CD4-positive, alpha-beta T cell treated with Interleukin-2 at 100 ng/mL for 4 hours (primary cell): ENCODE measurements around the gene BICC1.
"Not testable (repeated sequence)": the region's sequence is repeated elsewhere in the genome, so short reads cannot be mapped to it uniquely, and the experiment has no call there.

Experiments used
- DNase-seq: peaks from one replicate; pipeline ENCODE4 v3.0.0-alpha.2; 2020; ENCODE audit warnings: low spot score

Gene BICC1

GRCh38 chr10:58827381-58827780, 314.7 kb downstream of the BICC1 start:
- no peak for DNase-seq

DNA sequence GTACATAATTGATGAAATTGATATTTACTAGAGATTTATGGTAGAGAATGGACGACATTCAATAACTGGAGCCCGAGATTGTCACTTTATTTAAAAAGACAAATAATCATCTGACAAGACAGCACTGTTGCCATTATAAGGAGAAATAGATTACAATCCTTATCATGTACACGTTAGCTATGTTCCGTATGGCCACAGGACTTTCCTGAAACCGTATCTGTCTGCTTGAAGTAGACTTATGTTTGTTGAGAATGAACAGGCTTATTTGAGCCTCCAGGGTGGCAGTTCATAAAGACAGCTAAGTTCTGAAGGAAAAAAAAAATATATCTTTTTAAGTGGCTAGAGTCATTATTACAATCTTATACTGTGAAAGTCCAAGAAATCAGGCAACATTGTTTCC, 317.2 kb downstream of the BICC1 start:
- DNase-seq = no peak

DNA sequence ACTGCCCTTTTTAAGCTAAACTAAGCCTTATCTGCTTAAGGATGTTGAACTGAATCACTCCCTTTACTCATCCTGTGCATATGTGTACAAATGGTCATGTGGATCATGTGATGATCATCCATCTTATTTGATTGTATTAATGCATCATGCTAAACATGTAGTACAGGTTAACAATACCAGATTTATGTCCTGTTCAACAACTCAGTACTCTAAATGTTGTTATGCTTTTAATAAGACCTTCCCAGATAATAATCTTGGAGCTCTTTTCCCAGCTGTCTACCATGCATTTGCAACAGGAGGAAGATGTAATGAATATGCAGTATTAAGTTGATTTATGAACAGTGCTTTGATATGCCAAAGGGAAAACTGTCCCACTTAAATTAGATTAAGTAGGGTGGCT, 318.0 kb downstream of the BICC1 start:
- no peak for DNase-seq

GRCh38 chr10:58833771-58834561, 321.3 kb downstream of the BICC1 start:
- no peak for DNase-seq

DNA sequence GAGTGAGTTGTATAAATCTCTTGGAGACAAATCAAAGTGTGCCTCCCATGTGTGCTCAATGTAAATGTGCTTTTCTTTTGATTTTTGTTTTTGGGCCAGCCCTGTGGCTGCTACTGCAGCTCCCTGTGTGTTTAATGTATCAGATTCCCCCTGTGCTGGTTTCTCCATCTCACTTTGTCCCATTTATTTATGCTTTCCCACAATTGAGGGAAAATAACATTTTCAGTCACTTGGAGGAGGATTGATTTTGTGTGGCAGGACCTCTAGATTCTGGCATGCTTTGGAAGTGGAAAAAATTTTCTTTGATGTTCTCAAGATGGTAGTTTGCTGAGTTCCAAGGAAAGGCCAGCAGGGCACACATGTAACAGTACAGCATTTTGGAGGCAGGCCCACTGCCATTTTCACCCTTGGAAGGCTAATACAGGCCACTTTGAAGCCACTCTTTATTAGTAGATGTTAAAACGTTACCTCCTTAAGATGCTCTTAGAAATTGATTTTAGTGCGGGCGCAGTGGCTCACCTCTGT, 323.6 kb downstream of the BICC1 start:
- DNase-seq = no peak

DNA sequence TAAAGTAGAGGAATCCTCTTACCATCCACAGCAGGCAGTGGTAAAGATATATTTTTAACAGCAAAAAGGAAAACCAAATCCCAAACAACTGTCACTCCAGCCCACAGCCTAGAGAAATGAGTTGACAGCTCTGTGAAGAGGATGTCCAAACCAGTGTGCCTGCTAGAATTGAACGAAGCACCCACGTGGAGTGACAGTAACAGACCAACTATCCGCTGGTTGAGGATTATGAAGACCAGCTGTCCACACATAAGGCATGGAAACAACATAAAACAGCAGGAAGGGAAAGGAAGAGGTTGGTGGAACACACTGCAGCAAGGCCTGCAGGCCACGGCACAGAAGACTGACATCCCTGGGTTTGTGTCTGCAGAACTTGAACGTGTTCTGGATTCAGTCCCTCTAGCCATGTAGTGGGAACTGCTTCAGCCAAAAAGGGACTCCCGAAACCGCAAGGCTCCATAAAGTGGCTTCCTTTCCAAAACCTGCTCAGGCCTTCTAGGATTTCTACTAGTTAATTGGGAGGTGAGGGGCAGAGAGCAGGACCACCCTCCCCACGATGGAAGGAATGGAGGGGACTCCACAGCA, 324.4 kb downstream of the BICC1 start:
- DNase-seq = no peak

- no peak for DNase-seq
These were observed 325.2 kb downstream of the BICC1 start for GRCh38 chr10:58837826-58838225.

- DNase-seq = no peak
These were observed 326.0 kb downstream of the BICC1 start for GRCh38 chr10:58838561-58839208.

DNA sequence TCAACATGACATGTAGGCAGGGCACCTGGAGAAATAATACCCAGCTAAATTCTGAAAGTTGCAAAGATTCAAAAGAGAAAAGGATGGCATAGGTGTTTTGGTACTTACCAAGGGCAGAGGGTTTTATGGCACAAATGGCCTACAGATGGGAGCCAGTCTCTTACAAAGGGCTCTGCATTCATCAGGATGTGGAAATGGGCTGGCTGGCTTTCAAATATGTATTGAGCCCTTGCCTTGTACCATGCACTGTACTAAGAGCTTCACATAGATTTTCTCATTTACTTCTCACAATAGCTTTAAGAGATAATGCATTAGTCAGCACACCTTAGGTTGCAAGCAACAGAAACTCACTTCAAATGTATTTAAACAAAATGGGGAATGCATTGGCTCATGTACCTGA, 327.1 kb downstream of the BICC1 start:
- DNase-seq = no peak

DNA sequence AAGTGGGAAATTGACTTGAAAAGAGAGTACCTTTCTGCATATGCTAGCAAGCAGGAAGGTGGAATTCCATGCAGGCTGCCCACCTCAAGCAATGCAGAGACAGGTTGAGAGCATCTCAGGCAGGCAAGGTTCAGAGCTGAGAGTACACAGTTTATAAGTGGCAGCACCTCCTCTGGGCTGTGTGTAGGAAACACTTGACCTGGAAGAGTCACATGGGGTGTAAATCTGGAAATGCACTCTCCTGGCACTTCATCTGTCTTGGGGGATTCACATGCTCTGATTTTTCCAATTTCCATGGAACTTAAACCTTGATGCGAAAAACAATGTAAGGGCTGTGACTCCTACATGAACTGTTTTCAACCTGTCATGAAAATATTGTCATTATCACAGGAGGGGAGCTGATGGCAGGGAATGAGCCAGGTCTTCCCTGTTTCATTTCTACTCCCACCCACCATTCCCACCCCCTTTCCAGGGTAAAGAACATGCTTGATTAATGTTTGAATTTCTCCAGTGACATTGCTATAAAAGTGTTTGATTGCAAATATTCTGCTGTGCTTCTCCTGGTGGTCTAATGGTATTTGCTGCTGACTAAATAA, 328.3 kb downstream of the BICC1 start:
- DNase-seq = no peak

GRCh38 chr10:58842860-58843376, 330.2 kb downstream of the BICC1 start:
- DNase-seq = no peak

DNA sequence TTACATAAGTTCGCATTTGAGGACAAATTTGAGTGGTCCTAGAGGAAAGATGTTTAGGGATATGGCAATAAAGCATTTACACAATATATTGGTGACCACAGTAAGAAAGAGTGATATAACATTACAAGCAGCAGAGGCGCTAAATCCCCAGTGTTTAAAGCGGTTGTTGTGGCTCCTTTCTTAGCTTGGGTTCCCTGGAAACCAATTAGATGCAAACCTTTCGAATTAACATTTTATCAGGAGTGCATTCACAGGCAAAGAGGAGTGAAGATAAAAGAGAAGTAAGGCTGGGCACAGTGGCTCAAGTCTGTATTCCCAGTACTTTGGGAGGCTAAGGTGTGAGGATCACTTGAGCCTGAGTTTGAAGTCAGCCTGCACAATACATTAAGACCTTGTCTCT, 331.1 kb downstream of the BICC1 start:
- DNase-seq = no peak

DNA sequence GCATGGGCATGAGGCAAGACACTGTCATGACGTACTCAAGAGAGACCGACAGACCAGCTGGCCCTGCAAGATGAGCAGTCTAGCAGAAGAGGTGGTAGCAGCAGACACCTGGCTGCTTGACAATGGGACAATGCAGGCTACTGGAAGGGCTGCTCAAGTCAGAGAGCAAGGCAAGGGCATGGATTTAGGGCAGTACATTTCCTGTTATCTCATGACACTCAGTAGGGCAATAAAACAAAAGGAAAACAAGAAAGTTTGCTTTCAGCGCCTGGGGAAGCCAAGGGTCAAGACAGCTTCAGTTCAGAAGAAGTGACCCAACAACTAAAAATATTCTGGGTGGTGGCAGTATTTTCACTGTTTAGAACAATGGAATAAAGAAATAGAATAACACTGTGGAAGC, 332.0 kb downstream of the BICC1 start:
- DNase-seq = no peak

DNA sequence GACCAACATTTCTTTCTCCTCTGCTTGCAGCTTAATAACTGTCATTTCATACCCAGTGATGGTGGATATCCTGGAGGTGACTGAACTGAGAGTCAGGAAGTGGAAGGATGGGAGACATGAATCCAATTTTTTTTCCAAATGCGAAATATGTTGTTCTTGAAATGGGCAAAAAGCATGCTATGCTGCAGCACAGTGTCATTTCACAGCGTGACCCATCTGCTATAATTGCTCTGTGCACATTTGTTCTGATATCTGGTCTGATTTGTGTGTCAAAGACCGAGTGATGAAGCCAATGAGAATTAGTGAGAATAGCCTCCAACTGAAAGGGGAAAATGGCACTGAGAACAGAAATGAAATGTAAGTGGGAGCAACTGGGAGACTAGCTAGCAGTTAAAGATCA, 334.2 kb downstream of the BICC1 start:
- DNase-seq = no peak

DNA sequence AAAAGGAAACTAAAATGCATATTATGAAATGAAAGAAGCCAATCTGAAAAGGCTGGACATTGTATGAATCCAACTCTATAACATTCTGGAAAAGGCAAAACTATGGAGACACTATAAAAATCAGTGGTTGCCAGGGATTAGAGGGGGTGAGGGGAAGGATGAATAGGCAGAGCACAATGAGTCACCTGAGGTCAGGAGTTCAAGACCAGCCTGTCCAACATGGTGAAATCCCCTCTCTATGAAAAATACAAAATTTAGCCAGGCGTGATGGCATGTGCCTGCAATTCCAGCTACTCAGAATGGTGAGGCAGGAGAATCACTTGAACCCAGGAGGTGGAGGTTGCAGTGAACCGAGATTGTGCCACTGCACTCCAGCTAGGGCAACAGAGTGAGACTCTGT, 338.9 kb downstream of the BICC1 start:
- no peak for DNase-seq

GRCh38 chr10:58853668-58854067, 341.0 kb downstream of the BICC1 start:
- no peak for DNase-seq

GRCh38 chr10:58854811-58855210, 342.1 kb downstream of the BICC1 start:
- DNase-seq = no peak

GRCh38 chr10:58856508-58857240, 344.0 kb downstream of the BICC1 start:
- no peak for DNase-seq

GRCh38 chr10:58857251-58857805, 344.7 kb downstream of the BICC1 start:
- DNase-seq = no peak

- DNase-seq = not testable (repeated sequence)
These were observed 345.5 kb downstream of the BICC1 start for GRCh38 chr10:58858123-58858522.

- no peak for DNase-seq
These were observed 346.9 kb downstream of the BICC1 start for GRCh38 chr10:58859526-58859925.

DNA sequence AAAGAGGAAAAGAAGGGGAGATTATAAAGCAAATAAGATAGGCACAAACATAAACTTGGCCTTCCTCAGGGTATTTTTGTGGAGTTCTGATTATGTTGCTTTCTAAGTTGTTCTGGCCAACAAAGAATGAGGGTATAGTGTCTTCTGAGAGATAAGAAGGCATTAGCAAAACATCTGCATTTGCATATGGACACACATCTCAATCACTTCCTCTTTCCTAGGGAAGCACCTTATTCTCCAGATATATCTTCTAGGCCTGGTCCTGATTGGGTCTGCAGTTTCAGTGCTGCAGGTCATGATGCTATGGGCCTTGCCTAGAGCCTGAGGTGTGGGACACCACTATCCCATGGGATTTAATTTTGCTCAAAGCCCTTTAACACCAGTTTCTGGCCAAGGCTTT, 355.0 kb downstream of the BICC1 start:
- DNase-seq = no peak
